Progenitor cell of endocrine pancreas (in vitro differentiated cells): ENCODE data around the gene PGF. TPM values are rescaled to one million over a fixed set of nuclear protein-coding genes. Genes with fewer than 3 reads are reported as not detected.

ENCODE experiments used
- DNase-seq: peaks from one replicate; pipeline ENCODE4 v3.0.0; 2021; ENCODE audit warnings: low spot score; ENCODE audit not compliant: unreplicated experiment
- H3K27ac Mint-ChIP-seq: 2 replicates; pipeline ENCODE4 v1.8.0; 2021; ENCODE audit warnings: mild to moderate bottlenecking, moderate library complexity, mixed read lengths
- H3K27me3 Mint-ChIP-seq: 2 replicates; pipeline ENCODE4 v1.8.0; 2021; ENCODE audit warnings: mixed read lengths
- H3K36me3 Mint-ChIP-seq: 2 replicates; pipeline ENCODE4 v1.8.0; 2022; ENCODE audit warnings: mixed read lengths; ENCODE audit not compliant: insufficient read depth
- H3K4me1 Mint-ChIP-seq: 2 replicates; pipeline ENCODE4 v1.8.0; 2021; ENCODE audit warnings: low read depth, mixed read lengths
- H3K4me3 Mint-ChIP-seq: 2 replicates; pipeline ENCODE4 v1.8.0; 2021; ENCODE audit warnings: low read depth, mild to moderate bottlenecking, moderate library complexity, mixed read lengths
- H3K9me3 Mint-ChIP-seq: 2 replicates; pipeline ENCODE4 v1.8.0; 2021; ENCODE audit warnings: low read depth, mixed read lengths
- CTCF ChIP-seq: fragments of 200-600 bp; sonication (generic); IDR thresholded peaks from one replicate; pipeline ENCODE4 v1.5.0; 2021; ENCODE audit warnings: antibody characterized with exemption, mild to moderate bottlenecking; ENCODE audit not compliant: unreplicated experiment
- total RNA-seq: library from RNA; stranded (reverse); gene quantifications from 2 replicates; pipeline ENCODE4 v1.2.1, GENCODE V29; 2021

Gene PGF
- total RNA-seq, 1 donor from 2014 or later = 3.5 TPM

DNA sequence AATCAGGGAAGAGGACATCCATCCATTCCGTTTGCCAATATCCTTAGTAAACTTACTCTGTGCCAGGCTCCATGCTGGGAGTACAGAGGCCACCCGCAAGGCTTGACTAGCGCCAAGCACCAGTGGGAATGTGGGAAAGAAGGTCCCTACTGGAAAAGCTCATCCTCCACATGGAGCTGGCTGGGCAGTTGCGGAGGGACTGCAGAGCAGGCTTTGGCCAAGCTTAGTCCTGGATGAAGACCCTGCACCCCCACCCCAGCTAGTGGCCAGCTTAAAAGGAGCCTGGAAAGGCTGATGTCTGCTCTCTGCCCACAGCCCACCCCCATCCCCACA lies 25.0 kb upstream of the PGF start:
- Mint-ChIP-seq H3K4me3 (no peak overlapping the region), H3K36me3 (no peaks in the 10 kb centered on the region), H3K9me3 (no peaks in the 10 kb centered on the region), H3K4me1 (peaks cover 16% of the 10 kb centered on the region), H3K27ac (no peak overlapping the region), H3K27me3 (peaks cover 40% of the 10 kb centered on the region)
- no peak for TF ChIP-seq CTCF
- DNase-seq = no peak

DNA sequence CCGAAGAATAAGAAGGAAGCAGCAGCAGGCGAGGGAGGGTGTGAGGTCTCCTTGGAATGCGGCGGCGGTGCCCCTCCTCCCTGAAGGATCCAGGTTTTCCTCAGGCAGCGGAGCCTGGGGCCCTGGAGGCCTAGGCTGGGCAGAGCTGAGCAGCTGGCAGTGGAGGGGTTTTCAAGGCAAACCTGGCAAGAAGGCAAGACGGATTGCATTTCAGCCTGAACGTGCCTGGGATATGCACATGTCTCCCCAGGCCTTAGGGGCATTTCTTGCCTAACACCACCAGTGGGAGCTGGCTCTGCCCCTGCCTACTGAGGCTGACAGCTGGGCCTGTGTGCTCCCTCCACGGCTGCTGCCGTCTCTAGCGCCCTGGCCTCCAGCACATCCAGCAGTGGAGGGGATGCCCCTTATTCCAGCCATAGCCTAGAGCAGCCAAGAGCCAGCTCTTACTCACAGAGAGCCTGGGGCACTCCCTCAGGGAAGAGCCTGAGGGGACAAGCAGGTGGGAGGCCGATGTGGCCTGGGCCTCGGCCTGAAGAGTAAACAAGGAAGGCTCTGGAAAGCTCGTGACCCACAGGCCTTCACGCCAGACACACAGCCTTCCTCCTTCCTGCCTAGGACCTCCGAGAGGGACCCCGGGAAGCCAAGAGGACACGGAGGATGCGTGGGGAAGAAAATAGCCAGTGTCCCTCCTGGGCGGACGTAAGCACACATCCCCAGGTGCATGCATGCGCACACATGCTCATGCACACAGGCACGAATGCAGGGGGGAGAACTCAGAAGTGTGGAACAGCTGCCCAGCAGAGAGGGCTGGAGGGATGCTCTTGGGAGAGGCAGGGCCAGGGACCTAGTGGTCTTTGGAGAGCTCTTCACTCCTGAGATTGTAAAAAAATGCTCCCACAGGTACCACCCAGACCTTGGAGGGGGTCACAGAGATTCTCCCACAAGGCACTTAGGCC lies 24.3 kb upstream of the PGF start:
- H3K4me1 Mint-ChIP-seq = peaks cover 16% of the 10 kb centered on the region
- peaks cover 40% of the 10 kb centered on the region for H3K27me3 Mint-ChIP-seq
- H3K4me3 Mint-ChIP-seq = no peak overlapping the region
- H3K27ac Mint-ChIP-seq = peak overlapping the region; percentile 52
- no peak for TF ChIP-seq CTCF
- DNase-seq = no peak
- H3K9me3 Mint-ChIP-seq = no peaks in the 10 kb centered on the region
- no peaks in the 10 kb centered on the region for H3K36me3 Mint-ChIP-seq

- peaks cover 40% of the 10 kb centered on the region for H3K27me3 Mint-ChIP-seq
- no peak overlapping the region for H3K4me3 Mint-ChIP-seq
- TF ChIP-seq CTCF = no peak
- H3K9me3 Mint-ChIP-seq = no peaks in the 10 kb centered on the region
- H3K36me3 Mint-ChIP-seq = no peaks in the 10 kb centered on the region
- H3K4me1 Mint-ChIP-seq = peaks cover 19% of the 10 kb centered on the region
- DNase-seq = no peak
- peak overlapping the region; percentile 60 for H3K27ac Mint-ChIP-seq
These were observed 23.6 kb upstream of the PGF start for GRCh38 chr14:74979029-74979428.

- H3K27ac Mint-ChIP-seq = no peak overlapping the region
- no peak overlapping the region for H3K4me3 Mint-ChIP-seq
- no peaks in the 10 kb centered on the region for H3K9me3 Mint-ChIP-seq
- DNase-seq = no peak
- no peak for TF ChIP-seq CTCF
- peaks cover 20% of the 10 kb centered on the region for H3K4me1 Mint-ChIP-seq
- no peaks in the 10 kb centered on the region for H3K36me3 Mint-ChIP-seq
- H3K27me3 Mint-ChIP-seq = peaks cover 40% of the 10 kb centered on the region
These were observed 23.1 kb upstream of the PGF start for GRCh38 chr14:74978416-74978947.

DNA sequence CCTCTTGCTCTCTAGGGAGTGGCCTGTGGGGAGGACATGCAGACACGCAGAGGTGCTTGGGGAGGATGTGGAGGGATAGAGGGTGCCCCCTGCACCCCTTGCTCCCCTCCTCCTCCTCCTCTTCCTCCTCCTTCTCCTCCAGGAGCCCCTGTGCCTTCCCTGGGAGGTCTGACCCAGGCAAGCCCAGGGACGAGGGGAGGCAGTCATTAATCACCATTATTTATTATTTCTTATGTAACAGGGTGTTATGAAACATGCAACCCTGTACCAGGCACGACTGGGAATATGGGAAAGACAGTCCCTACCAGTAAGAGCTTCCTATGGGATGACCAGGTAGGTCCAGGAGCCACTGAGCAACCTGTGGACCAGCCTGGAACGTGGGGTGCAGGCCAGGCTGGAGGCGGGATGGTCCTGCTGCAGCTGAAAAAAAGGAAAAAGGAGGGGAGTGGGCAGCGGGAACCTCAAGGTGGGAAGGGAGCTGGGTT lies 22.5 kb upstream of the PGF start:
- peaks cover 40% of the 10 kb centered on the region for H3K27me3 Mint-ChIP-seq
- peaks cover 20% of the 10 kb centered on the region for H3K4me1 Mint-ChIP-seq
- H3K36me3 Mint-ChIP-seq = no peaks in the 10 kb centered on the region
- TF ChIP-seq CTCF = no peak
- no peaks in the 10 kb centered on the region for H3K9me3 Mint-ChIP-seq
- H3K4me3 Mint-ChIP-seq = no peak overlapping the region
- DNase-seq = no peak
- H3K27ac Mint-ChIP-seq = peak overlapping the region; percentile 57
